CD4-positive, alpha-beta T cell treated with Interleukin-15 for 4 hours (primary cell): Measurements from ENCODE around the gene PLCL1.

ENCODE experiments used
- DNase-seq: peaks from one replicate; pipeline ENCODE4 v3.0.0-alpha.2; 2020; ENCODE audit warnings: low spot score

PLCL1 gene

GRCh38 chr2:198117406-198118041 lies 313.1 kb downstream of the PLCL1 start:
- DNase-seq, result no peak

DNA sequence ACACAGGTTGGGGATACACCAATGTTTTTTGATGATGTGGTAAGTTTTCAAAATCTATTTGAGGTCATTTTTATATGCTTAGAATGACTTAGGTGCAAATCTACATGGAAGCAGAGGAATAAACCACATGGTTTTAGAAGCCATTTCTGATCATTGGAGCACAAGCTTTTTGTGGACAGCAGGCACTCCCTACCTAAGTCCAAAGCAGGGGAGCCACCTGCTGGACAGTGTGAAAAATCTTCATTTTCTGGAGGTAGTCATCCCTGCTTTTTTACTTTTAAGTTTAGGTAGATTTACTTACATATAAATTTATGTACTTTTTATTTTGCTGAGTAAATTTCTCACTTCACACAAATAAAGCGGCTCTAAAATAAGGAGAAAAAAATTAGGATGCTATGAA lies 323.2 kb downstream of the PLCL1 start:
- DNase-seq, result peak; percentile 40

DNA sequence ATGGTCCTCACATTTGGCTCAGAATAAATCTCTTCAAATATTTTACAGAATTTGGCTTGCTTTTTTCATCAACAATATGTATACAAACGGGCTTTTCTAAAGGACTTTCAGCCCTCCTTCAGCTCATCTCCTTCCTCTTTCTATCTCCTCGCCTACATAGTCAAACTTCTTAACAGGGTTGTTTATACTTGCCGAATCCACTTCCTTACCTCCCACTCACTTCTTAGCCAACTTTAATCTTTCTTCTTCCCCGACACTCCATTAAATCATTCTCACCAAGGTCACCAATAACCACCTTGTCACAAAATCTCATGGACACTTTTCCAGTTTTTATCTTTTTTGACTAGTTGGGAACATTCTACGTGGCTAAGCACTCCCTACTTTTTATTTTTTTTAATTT lies 325.2 kb downstream of the PLCL1 start:
- DNase-seq, result no peak

GRCh38 chr2:198134293-198134955 lies 330.0 kb downstream of the PLCL1 start:
- DNase-seq, result no peak

DNA sequence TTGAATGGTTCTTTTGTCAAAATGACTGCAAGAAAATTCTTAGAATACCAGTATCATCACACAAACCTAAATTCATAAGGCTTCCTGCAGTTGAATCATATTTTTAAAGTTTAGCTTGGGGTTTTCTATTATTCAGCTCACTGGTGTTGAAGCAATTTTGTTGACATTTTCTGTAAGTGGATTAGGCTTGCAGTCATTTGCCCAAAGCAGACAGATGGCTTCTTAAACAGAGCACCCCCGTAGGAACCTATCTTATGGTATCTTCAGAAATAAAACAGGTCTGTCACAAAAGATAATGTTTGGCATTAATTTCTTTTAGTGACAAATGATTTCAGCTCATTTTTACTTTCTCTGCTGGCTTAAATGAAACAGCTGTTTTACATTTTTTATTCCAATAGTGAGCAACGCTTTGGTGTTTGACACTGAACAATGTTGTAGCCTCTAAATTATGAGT lies 331.1 kb downstream of the PLCL1 start:
- DNase-seq, result no peak

DNA sequence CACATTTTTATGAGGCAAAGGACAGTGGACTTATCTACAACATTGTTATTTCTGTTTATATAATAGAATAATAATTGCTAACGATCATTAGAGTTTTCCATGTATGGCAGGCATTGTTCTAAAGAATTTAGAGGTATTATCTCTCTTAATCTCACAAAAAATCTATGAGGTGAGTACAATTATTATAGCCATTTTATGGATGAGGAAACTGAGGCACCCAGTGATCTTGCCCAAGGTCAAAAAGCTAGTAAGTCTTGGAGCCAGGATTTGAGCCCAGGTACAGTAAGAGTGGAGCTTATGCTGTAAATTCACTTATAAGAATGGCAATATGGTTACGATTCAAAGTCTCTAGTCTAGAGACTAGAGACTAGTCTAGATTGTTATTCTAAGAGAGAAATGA lies 331.7 kb downstream of the PLCL1 start:
- DNase-seq, result no peak

- DNase-seq, result no peak
Measured at GRCh38 chr2:198137733-198138132, 333.3 kb downstream of the PLCL1 start.

DNA sequence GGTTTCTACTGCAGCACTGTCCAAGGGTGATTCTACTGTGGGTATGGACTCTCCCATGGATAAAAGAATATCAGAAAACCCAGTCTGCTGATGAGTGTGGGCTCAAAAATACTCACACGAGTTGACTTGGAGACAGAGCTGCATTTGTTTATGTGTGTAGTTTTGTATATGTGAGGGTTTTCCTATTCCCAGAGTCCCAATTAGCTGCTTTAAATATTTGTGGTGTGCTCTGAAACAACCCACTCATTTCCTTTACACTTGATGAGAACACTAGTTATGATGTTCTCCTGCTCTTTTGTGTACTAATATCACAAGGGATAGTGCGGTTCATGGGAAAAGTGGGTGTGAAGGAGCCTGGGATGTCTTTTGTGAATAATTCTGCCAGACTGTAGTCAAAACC lies 337.3 kb downstream of the PLCL1 start:
- no peak for DNase-seq

DNA sequence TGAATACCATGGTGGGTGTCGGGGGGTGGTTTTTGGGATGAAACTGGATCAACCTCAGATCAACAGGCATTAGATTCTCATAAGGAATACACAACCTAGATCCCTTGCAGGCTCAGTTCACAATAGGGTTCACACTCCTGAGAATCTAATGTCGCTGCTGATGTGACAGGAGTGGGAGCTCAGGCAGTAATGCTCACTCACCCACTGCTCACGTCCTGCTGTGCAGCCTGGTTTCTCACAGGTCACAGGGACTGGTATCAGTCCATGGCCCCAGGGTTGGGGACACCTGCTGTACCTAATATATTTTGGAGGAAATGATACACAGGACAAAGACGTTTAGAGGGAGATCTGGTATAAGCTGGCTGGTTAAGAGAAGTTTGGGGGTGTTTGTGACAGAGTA lies 338.8 kb downstream of the PLCL1 start:
- no peak for DNase-seq

GRCh38 chr2:198143793-198144192 lies 339.4 kb downstream of the PLCL1 start:
- DNase-seq, result no peak

DNA sequence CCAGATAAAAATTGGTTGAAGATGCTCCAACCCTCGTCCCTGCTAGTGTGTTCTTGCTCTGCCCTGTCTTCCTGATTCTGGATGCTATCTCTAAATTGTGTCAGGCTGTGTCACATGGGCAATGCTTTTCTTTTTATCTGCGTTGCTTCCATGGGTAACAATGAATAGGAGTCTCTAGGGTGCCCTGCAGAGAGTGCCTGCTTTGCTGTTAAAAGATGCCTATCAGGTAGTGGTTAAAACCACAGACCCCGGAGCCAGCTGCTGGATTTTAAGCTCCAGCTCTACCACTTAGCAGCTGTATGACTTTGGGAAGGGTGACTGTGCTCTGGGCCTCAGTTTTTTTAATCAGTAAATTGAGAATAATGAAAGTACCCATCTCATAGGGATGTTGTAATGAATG lies 340.3 kb downstream of the PLCL1 start:
- no peak for DNase-seq

DNA sequence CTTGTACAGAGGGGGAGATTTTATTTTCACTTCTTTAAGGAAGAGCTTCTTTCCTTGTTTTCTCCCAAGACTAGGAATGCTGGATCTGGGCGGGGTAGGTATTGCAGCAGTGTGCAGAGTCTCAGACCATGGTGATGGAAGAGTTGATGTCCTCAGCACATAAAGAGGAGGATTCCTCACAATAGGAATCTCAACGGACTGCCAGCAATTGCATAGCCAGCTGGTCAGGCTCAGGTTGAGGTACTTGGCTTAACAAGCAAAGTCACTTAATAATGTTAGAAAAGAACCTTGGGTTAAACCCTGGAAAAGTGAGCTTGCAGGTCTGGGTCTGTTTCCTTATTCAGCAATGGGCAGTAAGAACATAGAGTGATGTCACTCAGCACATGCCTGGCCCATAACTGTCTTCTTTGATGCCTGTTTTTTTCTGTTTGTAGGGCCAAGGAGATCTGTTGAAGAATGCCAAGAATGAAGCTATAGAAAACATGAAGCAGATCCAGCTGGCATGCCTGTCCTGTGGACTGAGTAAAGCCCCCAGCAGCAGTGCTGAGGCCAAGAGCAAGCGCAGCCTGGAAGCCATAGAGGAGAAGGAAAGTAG lies 342.1 kb downstream of the PLCL1 start:
- DNase-seq, result no peak

DNA sequence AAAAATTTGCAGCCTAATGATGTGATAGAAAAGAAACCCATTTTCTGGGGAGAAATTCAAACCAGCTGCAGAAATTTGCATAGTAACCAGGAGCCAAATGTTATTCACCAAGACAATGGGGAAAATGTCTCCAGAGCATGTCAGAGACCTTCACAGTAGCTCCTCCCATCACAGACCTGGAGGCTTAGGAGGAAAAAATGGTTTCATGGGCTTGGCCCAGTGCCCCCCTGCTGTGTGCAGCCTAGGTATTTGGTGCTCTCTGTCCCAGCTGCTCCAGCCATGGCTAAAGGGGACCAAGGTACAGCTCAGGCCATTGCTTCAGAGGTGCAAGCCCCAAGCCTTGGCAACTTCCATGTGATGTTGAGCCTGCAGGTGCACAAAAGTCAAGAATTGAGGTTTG lies 352.9 kb downstream of the PLCL1 start:
- DNase-seq, result no peak

DNA sequence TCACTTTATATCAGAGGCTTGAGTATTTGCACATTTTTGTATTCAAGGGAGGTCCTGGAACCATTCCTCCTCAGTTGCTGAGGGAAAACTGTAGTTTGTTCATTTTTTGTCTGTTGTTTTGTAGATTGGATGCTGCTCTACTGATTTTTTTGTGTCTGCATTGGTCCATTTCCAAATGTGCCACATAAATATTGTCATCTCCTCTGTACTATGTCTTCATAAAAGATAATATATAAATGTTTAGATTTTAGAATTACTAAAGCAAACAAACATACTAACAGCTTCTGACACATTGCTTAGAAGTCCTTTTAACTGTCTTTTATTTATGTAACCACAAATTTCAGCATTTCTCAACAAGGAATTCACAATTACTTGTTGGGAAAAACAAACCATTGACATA lies 356.8 kb downstream of the PLCL1 start:
- no peak for DNase-seq

- DNase-seq, result no peak
Measured at GRCh38 chr2:198162276-198162675, 357.9 kb downstream of the PLCL1 start.

GRCh38 chr2:198164843-198165242 lies 360.4 kb downstream of the PLCL1 start:
- DNase-seq, result no peak

DNA sequence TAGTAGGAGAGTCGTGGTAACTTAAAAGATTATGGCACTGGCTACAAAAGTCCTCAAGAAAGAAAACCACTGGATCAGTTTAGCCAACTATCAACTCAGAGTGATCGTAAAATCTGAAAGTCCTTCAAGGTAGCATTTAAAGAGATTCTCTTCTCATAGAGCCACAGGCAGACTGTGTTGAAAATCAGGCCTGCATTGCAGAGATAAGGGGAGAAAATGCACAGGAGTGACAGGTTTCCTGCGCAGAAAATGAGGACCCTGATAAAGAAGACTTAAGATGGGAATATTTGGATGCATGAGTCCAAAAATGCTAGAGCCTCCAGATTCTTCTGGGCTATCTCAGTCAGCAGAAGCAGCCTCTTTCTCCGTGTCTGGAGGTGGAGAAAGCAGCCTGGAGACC lies 360.9 kb downstream of the PLCL1 start:
- DNase-seq, result no peak

DNA sequence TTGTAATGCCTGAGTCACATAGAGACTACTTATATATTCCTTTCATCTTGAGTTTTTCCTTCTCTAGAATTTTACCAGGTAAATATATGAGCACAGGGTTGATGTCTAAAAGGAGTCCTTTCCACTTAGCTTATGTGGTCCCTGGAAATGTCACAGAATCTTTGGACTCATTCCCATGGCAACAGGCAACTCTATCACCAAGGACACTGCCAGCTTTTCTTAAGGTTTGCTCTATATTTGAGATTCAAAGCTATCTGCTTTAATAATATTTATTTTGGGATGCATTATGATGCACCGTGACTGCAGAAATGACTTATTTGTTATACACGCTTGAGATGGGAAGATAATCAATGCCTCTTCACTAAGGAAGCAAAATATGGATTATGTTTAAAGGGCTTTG lies 363.0 kb downstream of the PLCL1 start:
- no peak for DNase-seq

DNA sequence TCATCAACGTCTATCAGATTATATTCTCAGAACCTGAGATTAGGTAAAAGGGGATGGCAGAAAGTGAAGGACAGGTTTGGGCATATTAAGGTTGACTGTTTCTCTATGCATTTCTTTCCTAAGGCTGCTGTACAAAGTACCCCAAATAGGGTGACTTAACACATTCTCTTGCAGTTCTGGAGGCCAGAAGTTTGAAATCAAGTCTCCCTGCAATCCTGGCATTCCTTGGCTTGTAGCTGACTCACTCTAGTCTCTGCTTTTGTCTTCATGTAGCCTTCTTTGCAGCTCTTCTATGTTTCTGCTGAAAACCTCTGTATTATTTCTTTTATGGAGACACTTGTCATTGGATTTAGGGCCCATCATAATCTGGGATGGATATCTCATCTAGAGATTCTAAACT lies 364.3 kb downstream of the PLCL1 start:
- DNase-seq, result no peak

- DNase-seq, result no peak
Measured at GRCh38 chr2:198173242-198173641, 368.8 kb downstream of the PLCL1 start.

DNA sequence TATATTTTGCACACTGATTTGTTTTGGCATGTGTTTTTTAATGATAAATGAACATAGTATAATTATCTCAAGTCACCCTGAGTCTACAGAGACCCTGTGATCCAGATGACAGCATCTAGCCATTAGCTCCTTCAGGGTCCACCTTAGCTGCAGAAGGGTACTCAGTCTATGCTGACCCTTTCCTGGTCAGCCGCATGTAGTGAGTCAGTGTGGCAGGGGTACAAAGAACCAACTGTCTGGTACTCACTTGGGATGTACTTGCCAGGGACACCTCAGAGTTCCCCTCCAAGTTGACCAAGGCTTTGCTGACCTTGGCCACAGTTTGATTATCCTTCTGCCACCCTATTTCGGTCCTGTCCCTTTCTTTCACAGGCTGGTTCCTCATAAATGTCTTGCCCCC lies 369.5 kb downstream of the PLCL1 start:
- no peak for DNase-seq

DNA sequence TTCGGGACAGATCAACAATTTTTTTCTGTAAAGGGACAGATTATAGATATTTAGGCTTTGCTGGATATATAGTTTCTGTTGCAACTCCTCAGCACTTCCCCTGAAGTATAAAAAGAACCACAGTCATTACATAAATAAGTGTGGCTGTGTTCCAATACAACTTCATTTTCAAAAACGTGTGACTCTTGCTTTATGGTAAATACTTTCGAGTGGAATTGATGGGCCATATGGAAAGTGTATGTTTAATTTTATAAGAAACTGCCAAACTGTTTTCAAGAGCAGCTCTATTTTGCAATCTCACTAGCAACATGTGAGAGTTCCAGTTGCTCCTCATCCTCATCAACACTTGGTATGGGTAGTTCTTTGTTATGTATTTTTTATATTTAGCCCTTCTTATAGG lies 370.9 kb downstream of the PLCL1 start:
- no peak for DNase-seq

- DNase-seq, result no peak
Measured at GRCh38 chr2:198177040-198177439, 372.6 kb downstream of the PLCL1 start.

DNA sequence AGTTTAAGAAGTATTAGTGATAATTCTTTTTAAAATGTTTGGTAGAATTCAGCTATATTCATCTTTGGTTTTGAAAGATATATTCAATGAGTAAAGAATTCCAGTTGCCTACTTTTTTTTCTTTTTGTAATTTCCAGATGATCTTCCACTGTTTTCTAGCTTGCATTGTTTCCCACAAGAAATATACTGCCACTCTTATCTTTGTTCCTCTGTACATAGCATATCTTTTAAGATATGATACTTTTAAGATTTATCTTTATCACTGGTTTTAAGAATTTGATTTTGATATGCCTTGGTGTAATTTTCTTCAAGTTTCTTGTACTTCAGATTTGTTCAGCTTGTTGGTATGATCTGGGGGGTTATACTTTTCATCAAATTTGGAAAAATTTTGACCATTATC lies 374.4 kb downstream of the PLCL1 start:
- DNase-seq, result no peak
